GM18517 (cell line): Measurements from ENCODE around the gene NIT2.

Experiments used
- ATAC-seq: cut with Tn5 transposase; IDR thresholded peaks from one replicate; pipeline ENCODE4 v1.9.1; 2021; ENCODE audit warnings: mild to moderate bottlenecking, moderate library complexity; ENCODE audit not compliant: unreplicated experiment

NIT2 gene

DNA sequence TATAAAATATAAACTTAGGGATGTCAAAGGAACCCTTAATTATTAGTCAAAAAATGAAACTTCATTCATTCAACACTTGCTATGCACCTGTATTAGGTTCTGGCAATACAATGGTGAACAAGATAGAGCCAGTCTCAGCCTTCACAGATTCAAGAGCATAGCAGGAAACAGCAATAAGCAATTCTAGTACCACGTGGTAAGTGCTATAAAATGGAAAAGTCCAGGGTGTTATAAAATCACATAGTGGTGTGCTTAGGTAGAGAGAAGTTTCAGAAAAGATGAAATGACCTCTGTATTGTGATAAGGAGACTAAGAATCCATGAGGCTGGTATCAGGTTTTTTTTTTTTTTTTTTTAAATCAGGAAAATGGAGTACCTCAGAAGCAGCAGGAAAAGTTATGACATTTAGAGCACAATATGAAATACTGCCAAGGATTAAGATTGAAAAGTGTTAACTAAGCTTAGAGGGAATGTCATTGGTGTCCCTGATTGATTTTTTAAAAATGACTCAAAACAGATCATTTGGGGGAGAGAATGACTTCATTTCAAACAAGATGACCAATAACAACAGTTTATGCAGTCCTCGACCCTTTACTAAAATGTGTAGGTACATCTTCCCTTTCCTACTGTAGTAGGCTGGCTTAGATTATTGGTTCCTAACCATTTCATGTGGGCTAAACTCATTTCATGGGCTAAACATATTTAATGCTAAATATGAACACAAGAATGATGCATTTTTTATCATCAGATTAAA lies 61.3 kb downstream of the NIT2 start:
- ATAC-seq: no peak

DNA sequence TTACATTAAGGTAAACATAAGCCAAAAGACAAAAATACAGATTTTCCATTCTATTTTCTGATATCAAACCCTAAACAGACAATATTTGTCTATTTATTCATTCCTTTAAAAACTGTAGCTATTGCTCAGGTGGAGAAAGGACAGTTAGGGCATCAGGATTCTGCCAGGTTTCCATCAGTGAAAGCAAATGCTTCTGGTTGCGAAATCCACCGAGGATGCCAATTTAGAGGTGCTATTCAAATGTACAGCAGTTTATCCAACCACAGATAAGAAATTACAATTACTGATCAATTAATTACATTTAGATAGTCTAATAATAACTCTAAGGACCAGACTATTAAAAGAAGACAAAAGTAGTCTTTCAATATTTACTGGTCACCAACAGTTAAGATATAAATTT lies 62.4 kb downstream of the NIT2 start:
- ATAC-seq: no peak

DNA sequence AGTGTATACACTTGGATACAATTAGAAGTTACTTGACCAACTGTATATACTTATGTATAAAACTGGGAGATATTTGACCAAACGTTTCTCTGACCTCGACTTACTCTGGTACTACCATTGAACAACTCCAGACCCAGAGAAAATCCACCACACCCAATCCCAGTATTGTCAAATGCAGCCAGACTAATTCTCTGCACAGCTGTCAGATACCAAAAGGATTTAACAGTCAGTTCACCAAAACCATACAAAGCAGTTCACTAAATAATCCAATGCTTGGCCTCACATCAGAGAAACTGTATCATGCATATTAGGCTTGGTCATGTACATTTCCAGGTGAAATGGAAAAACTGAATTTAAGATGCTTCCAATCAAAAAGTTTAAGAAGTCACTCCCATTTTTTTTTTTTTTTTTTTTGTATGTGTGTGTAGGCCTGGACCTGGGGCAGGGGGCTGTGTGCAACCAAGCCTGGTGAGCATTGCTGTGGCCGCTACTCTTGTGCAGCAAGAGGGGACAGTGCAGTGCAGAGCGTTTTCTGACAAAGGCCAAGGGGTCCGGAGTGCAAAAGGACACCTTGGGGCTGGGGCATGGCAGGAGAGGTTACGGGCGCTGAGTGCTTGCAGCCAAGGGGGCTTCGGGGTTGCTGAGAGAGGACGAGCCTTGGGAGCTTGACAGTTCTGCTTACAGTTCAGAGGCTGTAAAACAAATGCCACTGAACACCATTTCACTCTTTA lies 64.9 kb downstream of the NIT2 start:
- no peak for ATAC-seq

- peak; percentile 4 for ATAC-seq
These were observed 65.8 kb downstream of the NIT2 start for GRCh38 chr3:100400419-100400779.

DNA sequence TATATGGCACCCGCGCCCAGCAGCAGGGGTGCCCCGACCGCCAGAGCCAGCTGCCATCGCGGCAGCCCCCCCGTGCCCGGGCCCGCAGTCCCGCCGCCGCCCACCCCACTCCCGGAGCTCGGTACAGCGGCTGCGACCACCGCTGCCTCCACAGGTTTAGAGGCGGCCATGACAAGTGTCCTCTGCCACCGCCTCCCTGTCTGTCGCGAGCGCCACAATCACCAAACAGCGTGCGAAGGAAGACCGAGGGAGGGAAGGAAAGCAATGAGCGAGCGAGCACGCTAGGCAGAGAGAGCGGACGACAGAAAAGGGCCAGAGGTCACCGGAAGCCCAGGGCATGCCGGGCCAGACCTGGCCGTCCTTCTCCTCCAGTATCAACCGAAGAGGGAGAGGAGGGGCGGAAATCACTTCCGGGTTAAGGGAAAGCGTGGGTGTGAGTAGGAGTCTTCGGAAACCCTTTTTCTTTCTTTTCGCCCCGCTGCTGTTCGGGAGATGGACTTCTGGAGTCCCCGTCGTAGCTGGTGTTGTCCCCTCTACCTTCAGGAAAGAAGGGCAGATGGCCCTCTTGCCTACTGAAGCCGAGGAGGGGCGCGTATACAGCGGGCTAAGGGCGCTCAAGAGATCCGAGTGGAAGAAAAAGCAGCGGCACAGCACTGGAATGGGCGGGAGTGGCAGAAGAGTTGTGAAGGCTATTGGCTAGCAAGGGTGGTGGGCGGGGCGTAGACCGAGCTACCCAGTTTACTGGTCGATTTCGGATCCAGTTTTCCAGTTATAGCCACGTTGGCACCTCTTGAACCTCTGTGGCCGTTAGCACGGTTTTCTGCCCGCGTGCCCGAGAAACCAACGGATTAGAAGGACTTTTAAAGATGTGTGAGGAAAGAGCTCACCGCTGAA lies 66.5 kb downstream of the NIT2 start, which contains the start of the genes LNP1 and TOMM70:
Gene LNP1 (plus strand): TSS at position 760 of the 894 bp plus-strand sequence. CDS start 28,191 bp downstream, outside the sequence.
Gene TOMM70 (minus strand): TSS at position 310 of the 894 bp plus-strand sequence. CDS start 140 bp downstream, at position 170.
- ATAC-seq: peak; percentile 84

- peak; percentile 25 for ATAC-seq
These were observed 67.1 kb downstream of the NIT2 start for GRCh38 chr3:100401674-100402041.

DNA sequence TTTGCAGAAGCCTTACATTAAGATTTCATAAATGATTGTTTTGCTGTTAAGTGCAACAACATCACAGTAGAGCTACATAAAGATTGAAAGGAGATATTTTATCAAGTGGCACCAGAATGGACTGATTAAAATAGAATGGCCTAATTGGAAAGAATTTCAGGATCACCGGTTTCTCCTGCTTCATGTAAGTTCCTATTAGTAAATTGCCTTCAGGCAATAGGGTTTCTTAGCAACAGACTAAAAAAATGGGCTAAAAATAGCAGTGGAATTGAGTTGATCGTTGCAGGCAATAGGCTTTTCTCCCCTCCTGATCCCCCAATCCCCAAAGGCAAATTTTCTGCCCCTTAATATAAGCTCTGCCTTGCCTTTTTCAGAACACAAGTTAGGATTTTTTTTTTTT lies 67.7 kb downstream of the NIT2 start:
- ATAC-seq: no peak

DNA sequence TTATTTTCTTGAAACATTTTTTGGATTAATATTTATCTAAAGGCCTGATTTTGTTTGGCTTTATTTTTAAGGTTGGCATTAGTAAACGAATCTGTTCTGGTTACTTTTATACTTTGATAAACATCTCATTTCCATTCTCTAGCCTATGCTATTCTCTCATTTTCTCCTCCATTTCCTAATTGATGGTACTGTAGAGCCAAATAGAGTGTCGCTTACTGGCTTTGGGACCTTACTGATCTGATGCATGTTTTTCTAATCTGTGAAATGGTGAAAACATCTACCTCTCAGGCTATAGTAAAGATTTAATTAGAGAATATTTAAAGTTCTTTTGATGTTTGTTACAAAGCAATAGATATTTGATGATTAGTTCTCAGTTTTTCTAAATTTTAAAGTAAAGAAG lies 68.3 kb downstream of the NIT2 start:
- ATAC-seq: no peak

GRCh38 chr3:100403362-100404249 lies 69.0 kb downstream of the NIT2 start:
- ATAC-seq: no peak

DNA sequence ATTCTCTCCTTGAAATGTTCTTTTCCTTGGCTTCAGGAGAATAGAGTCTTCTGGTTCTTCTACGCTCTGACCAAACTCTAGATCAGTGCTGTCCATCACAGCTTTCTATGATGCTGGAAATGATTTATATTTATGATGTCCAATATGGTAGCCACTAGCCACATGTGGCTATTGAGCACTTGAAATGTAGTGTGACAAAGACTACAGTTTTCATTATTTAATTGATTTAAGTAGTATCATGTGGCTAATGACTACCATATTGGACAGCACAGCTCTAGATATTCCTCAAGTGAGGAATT lies 69.6 kb downstream of the NIT2 start:
- no peak for ATAC-seq

DNA sequence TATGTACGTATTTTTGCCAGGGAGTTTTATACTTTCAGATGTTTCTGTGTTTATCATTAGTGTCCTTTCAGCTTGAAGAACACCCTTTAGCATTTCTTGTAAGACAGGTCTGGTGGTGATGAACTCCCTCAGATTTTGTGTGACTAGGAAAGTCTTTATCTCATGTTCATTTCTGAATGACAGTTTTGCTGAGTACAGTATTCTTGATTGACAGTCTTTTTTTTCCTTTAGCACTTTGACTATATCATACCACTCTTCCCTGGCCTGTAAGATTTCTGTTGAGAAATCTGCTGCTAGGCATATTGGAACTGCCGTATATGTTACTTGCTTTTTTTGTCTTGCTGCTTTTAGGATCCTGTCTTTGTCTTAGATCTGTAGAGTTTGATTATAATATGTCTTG lies 72.6 kb downstream of the NIT2 start:
- no peak for ATAC-seq

DNA sequence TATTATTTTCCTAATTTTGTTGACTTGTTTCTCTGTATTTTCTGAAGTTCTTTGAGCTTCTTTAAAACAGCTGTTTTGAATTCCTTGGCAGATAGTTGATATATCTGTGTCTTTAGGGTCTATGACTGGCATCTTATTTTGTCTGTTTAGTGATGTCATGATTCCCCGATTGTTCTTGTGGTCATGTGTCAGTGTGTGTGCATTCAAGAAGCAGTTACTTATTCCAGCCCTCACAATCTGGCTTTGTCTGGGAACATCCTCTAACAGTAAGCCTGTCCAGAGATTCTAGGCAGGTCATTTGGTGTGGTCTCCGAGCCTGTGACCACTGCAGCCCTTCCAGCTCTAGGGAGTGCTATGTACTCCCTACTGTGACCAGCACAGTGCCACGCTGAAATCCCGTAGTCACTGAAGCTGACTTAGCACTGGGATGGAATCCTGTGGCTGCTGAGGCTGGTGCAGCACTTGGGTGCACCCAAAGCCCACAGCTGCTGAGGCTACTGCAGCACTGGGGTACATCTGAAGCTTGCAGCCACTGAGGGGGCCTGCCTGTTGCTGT lies 73.5 kb downstream of the NIT2 start:
- ATAC-seq: no peak
